ENCODE measurements around the gene C3orf62. TPM values are rescaled to one million over a fixed set of nuclear protein-coding genes. Genes with fewer than 3 reads are reported as not detected.
A peak's percentile ranks its signal among the peaks of the same experiment; 100 is the strongest.
"Not testable (repeated sequence)": the region's sequence is repeated elsewhere in the genome, so short reads cannot be mapped to it uniquely, and the experiment has no call there.

C3orf62 gene
- total RNA-seq, 3 donors from 2014 or later: 4.5 to 7.8 (median 5.5) TPM

GRCh38 chr3:49255112-49255511 is 21.9 kb downstream of the C3orf62 start:
- Histone ChIP-seq H3K4me3 (no peak overlapping the region), H3K9me3 (no peaks in the 10 kb centered on the region), H3K4me1 (ENCODE audit: low read depth) (no peaks in the 10 kb centered on the region), H3K36me3 (ENCODE audit: low read depth) (no peaks in the 10 kb centered on the region)
- intact Hi-C loops (cut with DNase I, micrococcal nuclease): no loop called here
- ATAC-seq (no peak), DNase-seq (no peak)
- no peak for TF ChIP-seq CTCF (IDR thresholded peaks at IDR 0.05)

DNA sequence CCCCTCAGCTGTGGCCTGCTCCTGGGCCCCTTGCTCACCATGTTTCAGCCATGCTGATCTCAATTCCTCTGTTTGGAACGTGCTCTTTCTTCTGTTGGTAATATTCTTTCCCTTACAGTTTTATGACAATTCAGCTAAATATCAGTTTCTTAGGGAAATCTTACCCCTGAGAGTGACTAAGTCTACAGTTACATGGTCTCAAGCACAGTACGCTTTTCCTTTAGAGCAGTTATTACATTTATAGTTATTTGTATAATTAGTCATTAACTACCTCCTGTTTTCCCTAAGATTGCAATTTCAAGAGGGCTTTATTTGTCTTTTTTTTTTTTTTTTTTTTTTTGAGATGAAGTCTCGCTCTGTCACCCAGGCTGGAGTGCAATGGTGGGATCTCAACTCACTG is 23.5 kb downstream of the C3orf62 start:
- Histone ChIP-seq H3K4me3 (no peak overlapping the region), H3K9me3 (no peaks in the 10 kb centered on the region), H3K36me3 (ENCODE audit: low read depth) (no peaks in the 10 kb centered on the region), H3K4me1 (ENCODE audit: low read depth) (no peaks in the 10 kb centered on the region)
- TF ChIP-seq CTCF (IDR thresholded peaks at IDR 0.05): no peak
- intact Hi-C loops (cut with DNase I, micrococcal nuclease): no loop called here
- ATAC-seq: no peak
- DNase-seq: no peak

- DNase-seq (peak in 1 of 3 donors; percentile 11), ATAC-seq (peak; percentile 77)
- Histone ChIP-seq H3K4me3 (no peak overlapping the region), H3K9me3 (no peaks in the 10 kb centered on the region), H3K4me1 (ENCODE audit: low read depth) (no peaks in the 10 kb centered on the region), H3K36me3 (ENCODE audit: low read depth) (no peaks in the 10 kb centered on the region)
- no peak for TF ChIP-seq CTCF (IDR thresholded peaks at IDR 0.05)
- intact Hi-C loops (cut with DNase I, micrococcal nuclease): no loop called here
These were observed 28.2 kb downstream of the C3orf62 start for GRCh38 chr3:49248840-49249227.

DNA sequence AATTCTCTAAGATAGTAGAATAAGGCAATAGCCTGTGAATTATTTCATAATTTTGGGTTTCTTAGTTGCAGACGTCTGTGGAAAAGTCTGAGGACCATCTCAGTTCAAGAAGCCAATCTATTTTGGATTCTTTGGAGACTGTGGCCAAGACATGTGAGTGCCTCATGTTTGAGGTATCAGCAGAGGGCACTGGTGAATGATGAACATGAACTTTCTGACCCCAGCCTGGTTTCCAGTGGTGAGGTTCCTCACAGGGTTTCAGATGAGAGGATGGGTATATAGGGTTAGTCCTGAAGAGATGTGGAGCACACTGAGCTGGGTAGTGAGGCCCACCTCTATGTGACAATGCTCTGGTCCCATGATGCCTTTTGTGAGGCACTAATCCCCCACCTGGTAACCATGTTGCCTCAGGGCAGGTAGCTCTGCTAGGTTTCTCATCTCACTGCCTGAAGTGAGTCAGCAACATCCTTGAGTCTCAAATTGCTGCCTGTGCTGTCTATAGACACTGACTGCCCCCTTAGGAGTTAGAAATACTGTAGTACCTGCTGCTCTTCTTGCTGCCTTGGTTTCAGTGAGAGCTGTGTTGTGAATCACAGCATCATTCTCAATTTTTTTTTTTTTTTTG is 32.3 kb downstream of the C3orf62 start:
- Histone ChIP-seq H3K9me3 (no peaks in the 10 kb centered on the region), H3K36me3 (ENCODE audit: low read depth) (no peaks in the 10 kb centered on the region), H3K4me1 (ENCODE audit: low read depth) (no peaks in the 10 kb centered on the region), H3K4me3 (no peak overlapping the region)
- DNase-seq (peak in 1 of 3 donors; percentile 30), ATAC-seq (no peak)
- TF ChIP-seq CTCF (IDR thresholded peaks at IDR 0.05): no peak
- intact Hi-C loops (cut with DNase I, micrococcal nuclease): no loop called here

GRCh38 chr3:49240091-49240490 is 36.9 kb downstream of the C3orf62 start:
- ATAC-seq; intact Hi-C loops (cut with DNase I, micrococcal nuclease); H3K9me3 ChIP-seq; DNase-seq; H3K36me3 ChIP-seq (ENCODE audit: low read depth); H3K4me1 ChIP-seq (ENCODE audit: low read depth); H3K4me3 ChIP-seq: not testable (repeated sequence)

DNA sequence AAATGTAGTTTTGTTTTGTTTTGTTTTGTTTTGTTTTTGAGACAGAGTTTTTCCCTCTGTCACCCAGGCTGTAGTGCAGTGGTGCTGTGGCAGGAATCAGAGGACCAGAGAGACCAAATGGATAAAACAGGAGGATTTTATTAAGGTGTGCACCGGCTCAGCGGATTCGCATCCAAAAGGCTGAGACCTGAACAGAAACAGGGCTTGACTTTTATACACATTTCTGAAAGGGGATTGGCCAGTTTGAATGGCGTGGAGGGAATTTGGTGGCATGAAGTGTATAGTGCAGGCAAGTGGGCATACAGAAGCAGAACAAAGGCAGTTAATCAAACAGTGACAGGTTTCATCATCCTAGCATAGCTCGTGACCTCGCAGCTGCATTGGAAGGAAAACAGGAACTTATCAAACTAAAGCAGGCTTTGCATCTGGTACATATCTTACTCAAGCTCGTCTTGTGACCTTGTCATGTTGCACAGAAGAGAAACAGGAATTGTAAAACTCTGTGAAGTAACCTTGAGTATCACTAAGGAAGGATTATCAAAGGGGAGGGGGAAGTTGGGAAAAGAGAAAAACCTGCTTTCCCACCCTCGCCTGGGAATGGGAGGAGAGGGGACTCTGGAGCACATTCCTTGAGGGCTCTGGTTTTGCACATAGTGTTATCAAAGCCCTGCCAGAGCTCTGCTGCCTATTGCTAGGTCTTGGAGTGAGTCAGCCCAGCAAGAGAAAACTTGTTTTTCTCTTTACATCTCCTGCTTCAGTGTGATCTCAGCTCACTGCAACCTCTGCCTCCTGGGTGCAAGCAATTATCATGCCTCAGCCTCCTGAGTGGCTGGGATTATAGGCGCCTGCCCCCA is 38.5 kb downstream of the C3orf62 start:
- no peak for TF ChIP-seq CTCF (IDR thresholded peaks at IDR 0.05)
- Histone ChIP-seq H3K4me3 (no peak overlapping the region), H3K36me3 (ENCODE audit: low read depth) (no peaks in the 10 kb centered on the region), H3K4me1 (ENCODE audit: low read depth) (no peaks in the 10 kb centered on the region), H3K9me3 (peaks cover 21% of the 10 kb centered on the region)
- DNase-seq (peak in 1 of 3 donors; percentile 42), ATAC-seq (peak; percentile 60)
- intact Hi-C loops (cut with DNase I, micrococcal nuclease): no loop called here

Data from mucosa of descending colon (tissue), 3 donors.